ENCODE results near the gene MCCD1. TPM values are rescaled to one million over a fixed set of nuclear protein-coding genes. Genes with fewer than 3 reads are reported as not detected.

Gene MCCD1
- total RNA-seq, 4 donors from 2014 or later: not detected

- no peak for TF ChIP-seq CTCF (IDR thresholded peaks at IDR 0.05; ENCODE audit: low read depth)
Observed at GRCh38 chr6:31567531-31568370, 39.0 kb downstream of the MCCD1 start.

GRCh38 chr6:31568537-31568961 lies 39.8 kb downstream of the MCCD1 start:
- no peak for TF ChIP-seq CTCF (IDR thresholded peaks at IDR 0.05; ENCODE audit: low read depth)

DNA sequence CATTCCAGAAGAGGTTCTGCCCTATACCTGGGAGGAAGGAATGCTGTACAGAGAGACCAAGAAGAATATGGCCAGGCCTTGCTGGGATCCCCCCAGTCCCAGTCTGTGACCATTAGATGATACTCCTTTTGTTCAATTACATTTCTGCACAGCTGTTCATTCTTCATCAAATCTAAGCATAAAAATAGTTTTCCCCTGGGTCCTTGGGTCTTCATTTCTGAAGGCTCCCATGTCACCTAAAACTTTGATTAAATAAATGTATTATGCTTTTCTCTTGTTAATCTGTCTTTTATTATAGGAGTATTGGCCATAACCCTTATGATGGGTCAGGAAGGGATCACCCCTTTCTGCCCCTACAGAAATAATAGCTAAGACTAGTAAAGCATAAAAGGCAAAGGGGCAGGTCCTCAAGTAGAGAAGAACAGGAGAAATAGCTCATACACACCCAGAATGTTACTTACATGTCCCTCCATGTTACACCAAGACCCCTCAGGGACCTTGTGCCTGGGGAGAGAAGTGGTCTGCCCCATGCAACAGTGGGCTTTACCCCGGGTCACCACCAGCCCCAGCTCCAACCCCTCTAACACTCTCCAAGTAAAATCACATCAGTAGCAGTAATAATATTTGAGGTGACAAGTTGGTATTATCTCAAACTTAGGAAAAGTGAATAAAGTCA lies 41.2 kb downstream of the MCCD1 start:
- TF ChIP-seq CTCF (IDR thresholded peaks at IDR 0.05; ENCODE audit: low read depth): no peak

- TF ChIP-seq CTCF (IDR thresholded peaks at IDR 0.05; ENCODE audit: low read depth): no peak
Observed at GRCh38 chr6:31572041-31572911, 43.5 kb downstream of the MCCD1 start, which contains the start of gene LTA. Gene LTA (plus strand): TSS chr6:31572289. CDS start chr6:31572743, 454 bp downstream.

DNA sequence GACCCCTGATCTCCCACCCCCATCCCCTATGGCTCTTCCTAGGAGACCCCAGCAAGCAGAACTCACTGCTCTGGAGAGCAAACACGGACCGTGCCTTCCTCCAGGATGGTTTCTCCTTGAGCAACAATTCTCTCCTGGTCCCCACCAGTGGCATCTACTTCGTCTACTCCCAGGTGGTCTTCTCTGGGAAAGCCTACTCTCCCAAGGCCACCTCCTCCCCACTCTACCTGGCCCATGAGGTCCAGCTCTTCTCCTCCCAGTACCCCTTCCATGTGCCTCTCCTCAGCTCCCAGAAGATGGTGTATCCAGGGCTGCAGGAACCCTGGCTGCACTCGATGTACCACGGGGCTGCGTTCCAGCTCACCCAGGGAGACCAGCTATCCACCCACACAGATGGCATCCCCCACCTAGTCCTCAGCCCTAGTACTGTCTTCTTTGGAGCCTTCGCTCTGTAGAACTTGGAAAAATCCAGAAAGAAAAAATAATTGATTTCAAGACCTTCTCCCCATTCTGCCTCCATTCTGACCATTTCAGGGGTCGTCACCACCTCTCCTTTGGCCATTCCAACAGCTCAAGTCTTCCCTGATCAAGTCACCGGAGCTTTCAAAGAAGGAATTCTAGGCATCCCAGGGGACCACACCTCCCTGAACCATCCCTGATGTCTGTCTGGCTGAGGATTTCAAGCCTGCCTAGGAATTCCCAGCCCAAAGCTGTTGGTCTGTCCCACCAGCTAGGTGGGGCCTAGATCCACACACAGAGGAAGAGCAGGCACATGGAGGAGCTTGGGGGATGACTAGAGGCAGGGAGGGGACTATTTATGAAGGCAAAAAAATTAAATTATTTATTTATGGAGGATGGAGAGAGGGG lies 44.7 kb downstream of the MCCD1 start:
- TF ChIP-seq CTCF (IDR thresholded peaks at IDR 0.05; ENCODE audit: low read depth): no peak

- TF ChIP-seq CTCF (IDR thresholded peaks at IDR 0.05; ENCODE audit: low read depth): no peak
Observed at GRCh38 chr6:31574106-31575061, 45.6 kb downstream of the MCCD1 start.
